NCI-H526 treated with DMSO at 0.1 percent for 48 hours (cell line): ENCODE results near the gene CLEC16A.

Source experiments
- DNase-seq: peaks from one replicate; lab custom pipeline; 2025; lab: John Stamatoyannopoulos, UW

Gene CLEC16A

DNA sequence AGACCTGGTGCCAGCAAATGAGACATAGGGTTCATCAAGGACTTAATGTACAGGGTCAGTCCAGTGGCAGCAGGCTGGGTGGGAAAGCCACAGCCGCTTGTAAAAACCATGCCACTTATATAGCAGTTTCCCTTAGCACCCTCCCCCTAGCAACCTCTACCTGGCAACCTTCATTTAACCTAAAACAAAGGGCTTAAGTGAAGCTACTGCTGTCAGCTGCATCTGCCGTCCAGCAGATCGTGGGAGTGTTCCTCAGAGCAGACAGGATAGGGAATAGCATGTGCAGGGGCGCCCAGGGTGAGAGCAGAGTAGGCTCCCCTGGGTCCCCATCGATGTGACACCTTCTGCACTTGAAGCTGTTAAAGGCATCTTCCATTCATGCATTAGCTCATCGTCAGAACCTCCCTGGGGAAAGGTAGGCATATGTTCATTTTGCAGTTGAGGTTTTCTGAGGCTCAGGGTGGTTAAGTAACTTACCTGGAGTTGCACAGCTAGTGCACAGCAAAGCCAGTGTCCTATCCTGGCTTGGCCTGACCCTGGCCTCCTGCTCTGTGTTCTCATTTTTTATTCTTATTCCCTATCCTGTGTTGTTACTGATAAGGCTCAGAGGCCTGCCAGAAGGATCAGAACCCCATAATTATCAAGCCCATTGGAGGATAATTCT is 199.1 kb downstream of the CLEC16A start:
- DNase-seq: peak; percentile 2

DNA sequence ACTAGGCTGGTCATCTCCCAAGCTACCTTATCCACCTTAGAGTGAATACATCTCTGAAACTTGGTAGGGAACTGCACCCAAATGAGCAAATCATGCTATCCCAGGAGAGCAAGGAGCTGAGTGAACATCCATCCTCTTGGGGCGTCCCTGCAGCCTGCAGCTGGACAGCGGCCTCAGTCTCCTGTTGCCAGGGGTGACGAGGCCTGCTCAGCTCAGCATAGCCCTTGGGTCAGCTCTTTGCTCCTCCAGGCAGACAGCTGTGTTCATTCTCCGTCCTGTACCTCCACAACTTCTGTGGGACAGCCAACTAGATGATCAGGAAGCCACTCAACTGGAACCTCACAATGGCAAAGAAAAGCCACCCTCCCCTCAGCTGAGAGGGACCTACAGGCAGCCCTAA is 199.8 kb downstream of the CLEC16A start:
- no peak for DNase-seq

DNA sequence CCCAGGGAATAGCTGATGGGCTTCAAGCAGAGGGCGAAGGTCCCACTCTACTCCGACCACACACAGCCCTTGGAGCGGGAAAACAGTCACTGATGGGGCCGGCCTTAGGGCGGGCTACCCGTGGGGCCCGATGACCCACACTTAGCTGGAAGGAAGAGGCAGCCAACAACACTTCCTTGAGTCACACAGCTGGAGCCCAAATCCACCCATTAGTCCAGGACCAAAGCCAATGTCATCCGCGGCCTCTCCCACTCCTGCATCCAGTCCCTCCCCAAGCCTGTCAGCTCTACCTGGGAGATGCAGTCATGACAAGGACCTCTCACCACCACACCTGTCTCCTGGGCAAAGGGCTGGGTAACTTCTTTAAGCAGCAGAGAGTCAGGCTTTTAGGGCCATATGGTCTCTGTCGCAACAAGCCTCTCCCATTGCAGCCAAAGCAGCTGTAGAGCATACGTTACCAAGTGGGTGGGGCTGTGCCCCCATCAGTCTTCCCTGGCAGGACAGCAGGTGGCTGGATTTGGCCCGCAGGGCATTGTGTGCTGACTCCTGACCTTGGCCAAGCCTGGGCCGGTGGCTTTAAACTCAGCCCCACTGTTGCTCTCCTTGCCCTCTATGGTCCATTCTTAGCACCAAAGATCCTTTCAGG is 200.9 kb downstream of the CLEC16A start:
- no peak for DNase-seq

DNA sequence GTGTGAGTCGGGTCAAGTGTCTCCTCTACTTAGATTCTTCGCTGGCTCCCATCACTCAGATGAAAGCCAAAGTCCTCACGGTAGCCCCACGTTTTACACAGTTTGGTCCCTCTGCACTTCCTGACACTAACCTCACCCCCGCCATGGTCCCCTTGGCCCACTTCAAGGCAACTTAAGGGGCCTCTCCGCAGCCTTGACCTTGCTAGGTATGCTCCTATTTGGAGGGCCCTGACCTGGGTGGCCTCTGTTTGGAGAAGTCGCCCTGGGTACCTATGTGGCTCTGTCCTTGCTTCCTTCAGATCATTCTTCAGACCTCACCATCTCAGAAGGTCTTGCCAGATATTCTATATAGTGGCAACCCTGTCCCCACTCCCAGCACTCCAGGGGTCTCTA is 201.5 kb downstream of the CLEC16A start:
- no peak for DNase-seq

DNA sequence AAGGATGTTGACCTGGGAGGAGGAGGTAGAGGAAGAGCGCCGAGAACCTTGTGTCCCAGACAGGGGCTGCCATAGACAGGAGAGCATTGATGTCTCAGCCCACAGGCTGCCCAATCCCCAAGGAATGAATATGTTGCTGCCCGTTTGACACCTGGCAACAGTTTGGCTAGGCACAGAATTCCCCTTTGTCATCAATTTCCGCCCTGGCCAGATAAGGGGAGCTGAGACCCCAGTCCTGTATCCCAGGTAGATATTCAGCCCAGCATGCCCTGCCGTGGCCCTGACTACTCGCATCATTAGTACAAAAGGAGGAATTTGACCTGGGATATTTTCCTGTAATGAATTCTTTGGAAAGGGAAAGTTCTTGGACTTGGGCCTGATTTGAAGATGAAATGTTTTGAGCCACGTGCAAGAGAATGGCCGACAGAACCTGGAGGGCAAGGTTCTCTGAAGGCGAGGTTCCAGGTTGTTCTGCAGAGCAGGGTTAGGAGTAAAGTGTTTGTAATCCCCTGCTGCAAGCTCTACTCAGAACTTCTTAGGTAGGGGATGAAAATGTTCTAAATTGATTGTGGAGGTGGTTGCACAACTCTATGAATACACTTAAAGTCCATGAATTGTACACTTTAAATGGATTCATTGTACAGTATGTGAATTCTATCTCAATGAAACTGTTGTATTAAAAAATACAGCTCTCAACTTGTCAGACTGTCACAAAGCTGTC is 202.8 kb downstream of the CLEC16A start:
- DNase-seq: no peak

DNA sequence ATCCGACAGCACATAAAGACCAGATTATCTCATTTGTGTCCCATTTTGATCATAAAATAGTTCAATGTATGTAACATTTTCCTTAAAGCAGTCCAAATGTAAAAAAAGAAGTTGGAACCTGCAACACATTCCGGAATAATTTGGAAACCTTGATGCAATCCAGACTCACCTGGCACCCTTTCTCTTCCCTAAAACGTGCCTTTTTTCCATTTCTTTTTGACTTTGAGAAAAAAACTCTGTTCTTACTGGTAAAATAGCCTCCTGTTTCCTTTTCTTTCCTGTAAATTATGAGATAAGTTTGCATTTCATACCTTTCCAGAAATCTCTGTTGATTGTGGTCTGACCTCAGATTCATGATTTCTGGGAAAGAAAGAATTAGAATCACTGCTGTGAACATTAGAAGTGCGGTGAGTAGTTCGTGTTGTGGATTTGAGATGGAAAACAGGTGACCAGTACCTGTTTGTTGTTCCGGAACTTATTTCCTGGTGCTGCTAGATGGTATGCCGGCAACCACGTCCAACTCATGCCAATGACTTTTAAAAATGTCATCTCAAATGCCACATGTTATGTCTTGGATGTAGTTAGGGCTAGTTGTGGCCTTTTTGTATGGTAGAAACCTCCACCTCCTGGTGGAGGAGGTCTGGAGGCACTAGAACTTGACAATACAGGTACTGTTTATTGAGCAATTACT is 203.5 kb downstream of the CLEC16A start:
- DNase-seq: no peak

DNA sequence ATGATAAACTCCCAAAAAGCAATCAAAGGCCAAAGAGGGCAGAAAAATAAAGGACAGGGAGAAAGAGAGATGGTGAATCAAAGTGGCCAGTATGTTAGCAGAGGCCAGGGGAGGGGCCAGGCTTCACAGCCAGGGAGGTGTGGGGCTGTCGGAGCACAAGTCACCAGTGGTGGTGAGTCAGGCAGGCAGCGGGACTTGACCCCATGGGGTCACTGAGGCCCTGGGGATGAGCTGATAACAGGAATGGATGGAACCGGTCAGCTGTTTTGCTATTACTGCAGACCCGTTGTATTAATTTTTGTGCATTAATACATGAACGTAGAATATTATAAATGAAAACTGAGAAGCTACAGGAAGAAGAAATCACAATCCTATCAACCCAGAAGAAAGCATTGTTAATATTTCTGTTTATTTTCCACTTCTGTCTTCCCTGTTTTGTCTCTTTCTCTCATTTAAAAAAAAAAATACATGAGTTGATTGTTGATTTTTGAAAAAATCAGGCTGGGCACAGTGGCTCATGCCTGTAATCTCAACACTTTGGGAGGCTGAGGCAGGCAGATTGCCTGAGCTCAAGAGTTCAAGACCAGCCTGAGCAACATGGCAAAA is 204.8 kb downstream of the CLEC16A start:
- DNase-seq: no peak

DNA sequence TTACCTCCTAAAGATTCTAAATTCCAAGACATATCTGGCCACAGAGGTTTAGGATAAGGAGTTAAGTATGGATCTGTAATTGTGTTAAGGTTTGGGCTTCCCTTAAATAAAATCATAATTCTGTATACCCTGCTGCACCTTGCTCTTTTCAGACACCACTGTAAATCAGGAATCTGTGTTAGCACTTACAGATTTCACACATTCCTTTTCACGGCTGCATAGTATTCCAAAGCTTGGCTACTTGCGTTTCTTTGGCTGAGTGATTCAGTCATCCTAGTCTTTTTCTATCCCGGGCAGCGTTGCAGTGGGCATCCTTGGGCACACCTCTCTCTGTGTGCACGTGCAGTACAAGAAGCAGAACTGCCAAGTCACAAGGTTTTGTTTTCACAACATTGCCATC is 205.8 kb downstream of the CLEC16A start:
- no peak for DNase-seq

DNA sequence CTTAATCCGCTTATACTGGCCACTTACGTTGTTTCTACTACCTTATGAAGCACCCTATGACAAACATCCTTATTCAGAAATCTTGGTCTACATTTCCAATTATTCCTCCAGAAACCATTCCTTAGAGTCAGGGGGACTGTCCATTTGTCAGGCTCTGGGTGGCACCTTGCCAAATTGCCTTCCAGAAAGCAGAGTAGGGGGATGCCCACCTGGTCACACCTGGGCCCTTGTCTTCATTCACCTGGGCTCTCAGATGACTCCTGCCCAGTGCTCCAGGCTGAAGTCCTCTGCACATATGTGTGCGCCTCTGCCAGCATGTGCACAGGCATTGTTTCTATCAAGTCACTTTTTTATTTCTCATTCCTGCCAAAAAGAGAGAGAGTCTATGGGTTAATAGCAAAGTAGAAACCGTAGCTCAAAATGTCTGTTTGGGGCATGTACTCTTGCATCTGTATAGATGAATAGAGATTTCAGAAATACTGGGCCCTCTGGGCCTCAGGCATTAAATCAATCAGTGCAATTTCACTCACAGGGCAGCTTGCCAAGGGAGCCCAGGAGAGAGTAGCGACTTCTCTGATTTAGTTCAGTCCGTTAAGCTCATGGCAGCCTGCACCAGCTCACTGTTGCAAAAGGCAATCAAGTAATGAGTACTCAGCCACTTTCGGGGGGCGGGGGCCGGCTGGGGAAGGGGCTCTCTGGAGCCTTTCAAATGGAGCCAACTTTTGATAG is 207.0 kb downstream of the CLEC16A start:
- no peak for DNase-seq

DNA sequence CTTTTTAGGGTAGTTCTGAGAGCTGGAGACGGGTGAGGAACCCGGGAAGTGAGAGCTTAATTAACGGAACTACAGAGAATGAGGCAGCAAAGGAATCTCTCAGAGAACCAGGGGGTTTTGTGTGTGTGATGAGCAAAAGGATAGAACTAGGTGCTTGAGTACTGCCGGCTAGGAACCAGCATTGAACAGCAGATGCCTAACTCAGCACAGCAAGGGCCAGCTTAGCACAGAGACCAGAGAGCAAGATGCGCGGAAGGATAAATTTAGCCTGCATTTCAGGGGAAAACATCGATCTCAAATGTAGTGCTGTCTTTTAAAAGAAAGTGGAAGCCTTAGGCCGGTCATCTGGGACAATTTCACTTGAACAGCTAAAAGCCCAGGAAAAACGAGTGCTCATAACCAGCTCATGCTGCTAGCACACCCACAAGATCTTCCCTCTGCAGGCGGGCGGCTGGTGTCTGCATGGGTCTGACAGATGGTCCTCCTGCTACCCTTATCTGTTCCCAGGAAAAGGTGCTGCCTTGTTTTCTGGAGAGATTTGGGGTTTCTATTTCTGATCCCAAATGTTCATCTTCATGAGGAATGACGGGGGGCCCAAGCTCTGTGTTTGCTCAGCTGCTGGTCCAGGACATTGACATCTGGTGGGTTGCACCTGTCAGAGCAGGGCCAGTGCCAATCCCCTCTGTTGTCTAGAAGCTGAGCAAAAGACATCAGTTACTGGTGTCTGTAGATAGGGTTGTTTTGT is 207.7 kb downstream of the CLEC16A start:
- no peak for DNase-seq

DNA sequence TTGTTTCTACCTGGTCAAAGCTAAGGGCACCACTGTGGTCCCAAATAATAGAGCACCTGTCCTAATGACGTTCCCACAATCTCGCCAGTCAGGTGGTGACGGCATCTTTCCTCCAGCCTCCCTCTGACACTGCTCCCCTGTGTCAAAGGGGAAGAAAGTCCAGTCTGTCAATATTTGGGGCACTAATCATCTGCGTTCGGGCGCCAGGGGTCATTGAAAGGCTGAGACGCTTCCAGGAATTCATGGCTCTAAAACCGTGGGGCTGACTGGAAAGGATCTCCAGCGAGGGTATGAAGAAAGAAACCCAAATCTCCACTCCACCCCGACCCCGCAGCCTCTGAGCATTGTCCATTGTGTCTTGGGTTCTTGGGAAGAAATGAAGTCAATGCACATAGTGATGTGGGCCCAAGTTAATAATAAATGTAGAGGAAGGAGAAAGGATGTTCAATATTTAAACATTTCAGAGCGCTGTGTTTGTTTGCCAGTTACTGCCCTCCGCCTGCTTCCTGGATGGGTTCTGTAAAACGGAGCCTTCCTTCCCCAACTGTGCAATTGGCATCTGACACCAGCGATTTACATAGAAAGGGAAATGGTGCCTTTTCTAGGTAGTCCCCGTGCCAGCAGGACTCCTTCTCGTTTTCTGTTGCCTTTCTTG is 208.4 kb downstream of the CLEC16A start:
- no peak for DNase-seq

DNA sequence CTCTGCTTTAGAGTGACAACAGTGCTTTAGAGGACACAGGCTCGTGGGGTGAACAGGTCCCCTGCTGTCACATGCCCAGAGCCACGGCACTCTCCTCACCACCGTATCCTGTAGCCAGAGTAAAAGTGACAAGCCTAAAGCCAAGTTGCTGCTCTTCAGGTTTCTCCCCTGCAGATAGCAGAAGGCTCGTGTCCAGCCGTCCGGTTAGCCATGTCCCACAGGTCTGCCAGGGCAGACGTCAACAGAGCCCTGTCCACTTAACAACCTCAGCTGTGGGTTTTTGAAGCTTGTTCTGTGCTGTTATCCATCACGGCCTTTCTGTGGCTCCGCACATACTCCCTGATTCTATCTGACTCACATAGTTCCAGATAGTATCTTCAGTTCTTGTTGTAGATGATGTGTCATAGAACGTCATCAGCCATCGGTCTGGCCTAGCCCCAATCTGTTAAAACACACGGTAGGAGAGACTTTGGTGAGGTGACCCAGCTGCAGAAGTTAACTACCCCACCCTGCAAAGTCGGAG is 211.0 kb downstream of the CLEC16A start:
- DNase-seq: no peak

DNA sequence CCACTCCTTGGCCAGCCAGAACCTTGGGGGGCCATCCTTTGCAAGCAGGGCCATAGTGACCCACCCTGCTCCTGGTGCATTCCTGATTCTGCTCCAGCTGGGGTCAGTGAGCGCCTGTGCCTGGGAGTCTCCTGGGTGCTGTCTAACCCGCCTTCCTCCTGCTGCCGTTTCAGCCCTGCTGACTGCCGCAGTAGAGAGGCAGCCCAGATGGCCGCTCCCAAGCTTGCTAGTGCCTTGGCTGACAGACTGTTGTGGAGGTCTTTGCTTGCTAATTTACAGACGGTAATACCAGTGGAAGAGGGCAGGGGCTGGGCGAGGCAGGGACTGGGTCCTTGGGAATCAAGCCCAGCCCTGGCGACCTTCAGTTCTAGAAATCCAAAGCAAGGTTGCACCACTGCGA is 212.0 kb downstream of the CLEC16A start:
- no peak for DNase-seq

DNA sequence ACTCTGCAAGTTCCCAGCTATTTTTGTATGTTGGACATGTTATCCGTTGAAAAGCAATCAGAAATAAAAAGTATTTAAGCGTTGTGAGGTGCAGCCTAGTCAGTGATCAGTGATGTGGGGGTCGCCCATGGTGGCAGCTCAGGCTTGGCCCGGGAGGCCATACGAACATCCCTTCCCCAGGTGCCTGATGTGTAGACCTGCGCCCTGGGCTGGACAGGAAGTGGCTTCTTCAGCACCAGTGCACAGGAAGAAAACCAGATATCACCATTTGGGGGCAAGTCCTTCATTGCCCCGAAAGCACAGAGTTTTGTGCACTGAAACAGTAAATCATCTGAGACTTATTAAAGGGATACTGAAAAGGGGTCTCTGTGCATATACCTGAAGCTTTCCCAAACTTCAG is 212.8 kb downstream of the CLEC16A start:
- DNase-seq: no peak

DNA sequence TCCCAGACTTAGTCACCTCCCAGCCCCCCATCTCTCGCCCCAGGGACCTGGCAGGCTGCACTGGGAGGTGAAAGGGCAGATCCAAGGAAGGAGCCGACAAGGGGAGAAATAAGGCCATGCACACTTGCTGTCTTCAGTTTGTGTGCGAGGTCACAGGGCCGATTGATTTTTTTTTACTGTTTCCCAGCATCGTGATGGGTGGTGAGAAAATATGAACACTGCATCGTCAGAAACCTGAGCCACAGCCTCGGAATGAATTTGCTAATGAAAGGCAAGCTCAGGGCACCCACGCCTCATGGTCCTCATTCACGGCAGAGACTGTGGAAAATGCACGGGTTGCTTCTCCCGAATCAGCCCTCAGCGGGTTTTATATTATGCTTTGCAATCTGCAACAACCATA is 213.7 kb downstream of the CLEC16A start:
- DNase-seq: no peak

DNA sequence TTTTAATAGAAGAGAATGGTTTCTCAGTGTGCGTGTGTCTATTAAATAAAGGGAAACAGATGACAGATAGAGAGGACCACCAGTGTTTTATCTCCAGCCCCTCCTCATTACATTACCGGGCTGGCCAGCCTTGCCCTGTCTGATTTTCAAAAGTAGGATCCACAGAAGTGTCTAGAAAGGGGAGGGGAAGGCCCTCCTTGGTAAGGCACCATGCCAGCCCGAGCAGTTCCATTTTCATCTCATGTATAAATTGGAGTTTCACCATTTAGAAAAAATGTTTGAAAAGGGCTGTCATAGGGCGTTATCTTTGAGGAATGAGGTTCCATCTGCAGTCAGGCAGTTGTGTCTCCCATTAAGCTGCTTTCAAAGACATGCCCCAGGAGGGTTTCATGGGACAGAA is 214.9 kb downstream of the CLEC16A start:
- no peak for DNase-seq

DNA sequence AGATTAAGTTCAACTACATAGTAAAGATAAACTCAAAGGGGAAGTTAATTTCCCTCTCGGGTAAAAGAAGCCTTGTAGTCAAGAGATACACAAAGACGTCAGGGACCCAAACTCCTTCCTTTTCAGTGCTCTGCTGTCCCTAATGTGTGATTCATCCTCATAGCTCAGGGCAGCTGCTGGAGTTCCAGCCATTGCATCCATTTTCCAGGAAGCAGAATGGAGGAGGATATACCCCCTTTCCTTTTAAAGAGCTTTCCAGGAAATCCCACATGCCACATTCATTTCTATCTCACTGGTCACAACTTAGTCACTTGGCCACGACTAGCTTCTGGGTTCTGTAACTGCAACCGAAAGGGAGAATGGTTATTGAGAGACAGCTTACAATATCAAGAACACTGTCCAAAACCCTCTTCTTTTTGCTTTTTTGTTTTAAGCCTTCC is 216.3 kb downstream of the CLEC16A start:
- no peak for DNase-seq

DNA sequence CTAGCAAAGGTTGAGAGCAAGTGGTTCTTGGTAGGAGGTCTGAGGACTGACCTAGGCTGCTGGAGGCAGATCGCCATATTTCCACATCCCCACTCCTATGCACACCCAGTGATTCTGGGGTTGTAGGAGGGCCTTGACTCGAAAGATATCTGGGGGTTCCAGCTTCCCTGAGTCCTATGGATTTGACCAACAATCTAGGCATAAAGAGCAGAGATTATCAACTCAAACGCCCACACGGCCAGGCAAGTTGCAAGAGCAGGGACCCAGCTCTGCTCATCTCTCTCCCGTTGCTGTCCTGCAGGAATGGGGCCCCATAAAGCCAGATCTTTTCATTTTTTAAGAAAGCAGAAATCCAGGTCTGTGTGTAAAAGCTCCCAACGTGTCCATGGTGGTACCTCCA is 217.1 kb downstream of the CLEC16A start:
- no peak for DNase-seq

DNA sequence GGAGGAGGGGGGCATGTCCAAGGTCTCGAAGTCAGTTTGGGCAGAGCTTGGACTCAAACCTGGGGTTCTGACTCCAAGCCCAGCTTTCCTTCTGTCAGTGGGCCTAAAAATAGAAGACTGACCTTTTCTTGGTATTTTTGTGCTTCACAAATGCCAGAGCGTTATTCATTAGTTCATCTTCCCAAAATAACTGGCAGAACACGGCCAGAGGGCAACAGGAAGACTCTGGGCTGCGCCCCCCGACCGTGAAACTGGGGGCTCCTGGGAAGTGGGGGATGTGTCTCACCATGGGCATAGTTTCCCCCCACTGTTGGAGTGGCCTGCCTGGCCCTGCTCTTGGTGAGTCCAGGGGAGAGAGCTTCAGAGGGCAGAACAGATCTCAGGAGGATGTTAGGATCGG is 217.6 kb downstream of the CLEC16A start:
- DNase-seq: no peak

DNA sequence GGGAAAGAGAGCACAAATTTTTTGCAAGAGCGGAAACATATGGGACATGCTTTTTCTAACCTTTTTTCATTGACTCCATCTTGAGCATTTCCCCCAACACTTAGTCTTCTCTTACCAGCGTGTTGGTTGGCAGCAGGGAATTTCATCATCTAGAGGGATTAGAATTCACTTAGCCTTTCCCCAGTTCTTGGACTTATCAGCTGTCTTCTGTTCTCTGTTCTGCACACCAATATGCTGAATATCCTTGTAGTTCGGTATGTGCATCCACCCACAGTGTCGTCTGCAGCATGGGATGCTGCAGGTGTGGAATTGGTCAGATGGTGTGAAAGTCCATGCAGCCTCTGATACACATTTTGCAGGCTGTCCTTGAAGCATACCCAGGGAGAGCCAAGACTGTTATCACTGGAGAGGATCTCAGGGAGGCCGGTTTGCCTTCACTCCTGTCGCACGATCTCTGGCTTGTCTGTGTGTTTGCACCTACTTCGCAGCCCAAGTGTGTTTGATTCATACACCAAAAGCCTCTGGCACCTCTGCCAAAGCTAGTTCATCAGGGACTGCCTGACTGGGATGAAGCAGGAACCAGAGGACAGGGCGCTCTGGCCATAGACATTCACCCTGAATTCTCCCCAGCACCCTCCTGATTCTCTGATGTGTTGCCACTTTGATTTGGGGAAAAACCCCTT is 218.4 kb downstream of the CLEC16A start:
- no peak for DNase-seq
